GM13976 (cell line): Measurements from ENCODE around the gene RBM8A.

Source experiments
- DNase-seq: peaks from one replicate; pipeline ENCODE4 v3.0.0; 2012; ENCODE audit warnings: low spot score
- CTCF ChIP-seq: IDR thresholded peaks from 2 replicates; pipeline ENCODE4 v1.5.1; 2012; ENCODE audit warnings: borderline replicate concordance, mild to moderate bottlenecking; ENCODE audit not compliant: insufficient read depth; ENCODE audit errors: extremely low read depth, missing control alignments, control extremely low read depth
- in situ Hi-C: fragments of 300-500 bp; cut with MboI; formaldehyde crosslinking; loops from one replicate; pipeline ENCODE4 v1.12.0; 2022; ENCODE audit warnings: low sequenced_read_pairs, mixed read lengths, inconsistent platforms; ENCODE audit not compliant: unreplicated experiment

RBM8A gene

GRCh38 chr1:145956781-145957442, 29.6 kb upstream of the RBM8A start:
- in situ Hi-C loops = no loop called here
- TF ChIP-seq CTCF = no peak
- no peak for DNase-seq

GRCh38 chr1:145956361-145956760, 29.1 kb upstream of the RBM8A start:
- in situ Hi-C loops = no loop called here
- no peak for DNase-seq
- no peak for TF ChIP-seq CTCF

- TF ChIP-seq CTCF = no peak
- in situ Hi-C loops = no loop called here
- no peak for DNase-seq
Measured at GRCh38 chr1:145955436-145955835, 28.2 kb upstream of the RBM8A start.

- DNase-seq = no peak
- TF ChIP-seq CTCF = no peak
- in situ Hi-C loops = no loop called here
Measured at GRCh38 chr1:145953861-145954260, 26.6 kb upstream of the RBM8A start.

- DNase-seq = no peak
- TF ChIP-seq CTCF = no peak
- in situ Hi-C loops = no loop called here
Measured at GRCh38 chr1:145952903-145953302, 25.6 kb upstream of the RBM8A start.

- no peak for DNase-seq
- TF ChIP-seq CTCF = no peak
- in situ Hi-C loops = no loop called here
Measured at GRCh38 chr1:145951526-145951925, 24.2 kb upstream of the RBM8A start.
